Activated gamma-delta T cell (primary cell): ENCODE measurements around the gene SPATA16.
A peak's percentile ranks its signal among the peaks of the same experiment; 100 is the strongest.

ENCODE experiments used
- DNase-seq: peaks from one replicate; lab custom pipeline; 2025; lab: John Stamatoyannopoulos, UW

SPATA16 gene

GRCh38 chr3:172876297-172876696 lies 264.7 kb downstream of the SPATA16 start:
- DNase-seq = no peak

DNA sequence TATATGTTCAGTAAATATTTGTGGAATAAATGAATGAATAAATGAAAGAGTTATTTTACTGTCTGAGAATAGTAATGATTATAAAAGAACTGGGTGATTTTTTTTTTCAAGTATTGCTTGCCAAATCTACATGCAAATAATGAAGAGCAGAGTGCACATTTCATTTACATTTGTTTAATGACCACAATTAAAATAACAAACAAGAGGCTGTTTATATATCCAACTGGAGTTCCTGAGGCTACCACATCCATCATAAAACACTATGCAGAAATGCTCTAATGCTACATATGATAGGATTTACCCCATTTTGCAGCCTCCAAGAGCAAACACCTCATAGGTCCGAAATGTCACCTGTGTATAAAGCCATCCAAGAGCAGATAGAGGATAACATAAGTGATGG lies 266.0 kb downstream of the SPATA16 start:
- no peak for DNase-seq

GRCh38 chr3:172869784-172870518 lies 271.1 kb downstream of the SPATA16 start:
- no peak for DNase-seq

DNA sequence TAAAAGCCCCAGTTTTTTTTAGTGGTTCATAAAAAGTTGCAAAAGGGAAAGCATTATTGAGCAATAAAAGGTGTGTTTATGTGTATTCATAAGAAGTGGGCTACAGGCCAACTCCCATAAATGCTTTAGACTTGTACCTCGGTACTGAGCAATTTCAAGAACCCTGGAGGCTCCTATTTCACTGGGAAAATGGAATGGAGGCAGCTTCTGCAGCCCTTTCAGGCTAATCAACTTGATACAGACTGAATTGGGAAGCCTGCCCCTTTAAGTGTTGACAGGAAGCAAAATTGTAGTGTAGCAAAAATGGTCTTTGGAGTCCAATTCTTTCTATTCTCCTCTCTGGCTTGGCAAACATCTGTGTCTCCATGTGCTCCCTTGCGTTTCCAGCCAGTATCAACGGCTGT lies 271.7 kb downstream of the SPATA16 start:
- DNase-seq = no peak

- DNase-seq = no peak
These were observed 272.3 kb downstream of the SPATA16 start for GRCh38 chr3:172868582-172869200.

GRCh38 chr3:172866726-172867350 lies 274.2 kb downstream of the SPATA16 start:
- DNase-seq = peak; percentile 8

GRCh38 chr3:172859041-172859440 lies 282.0 kb downstream of the SPATA16 start:
- DNase-seq = no peak

DNA sequence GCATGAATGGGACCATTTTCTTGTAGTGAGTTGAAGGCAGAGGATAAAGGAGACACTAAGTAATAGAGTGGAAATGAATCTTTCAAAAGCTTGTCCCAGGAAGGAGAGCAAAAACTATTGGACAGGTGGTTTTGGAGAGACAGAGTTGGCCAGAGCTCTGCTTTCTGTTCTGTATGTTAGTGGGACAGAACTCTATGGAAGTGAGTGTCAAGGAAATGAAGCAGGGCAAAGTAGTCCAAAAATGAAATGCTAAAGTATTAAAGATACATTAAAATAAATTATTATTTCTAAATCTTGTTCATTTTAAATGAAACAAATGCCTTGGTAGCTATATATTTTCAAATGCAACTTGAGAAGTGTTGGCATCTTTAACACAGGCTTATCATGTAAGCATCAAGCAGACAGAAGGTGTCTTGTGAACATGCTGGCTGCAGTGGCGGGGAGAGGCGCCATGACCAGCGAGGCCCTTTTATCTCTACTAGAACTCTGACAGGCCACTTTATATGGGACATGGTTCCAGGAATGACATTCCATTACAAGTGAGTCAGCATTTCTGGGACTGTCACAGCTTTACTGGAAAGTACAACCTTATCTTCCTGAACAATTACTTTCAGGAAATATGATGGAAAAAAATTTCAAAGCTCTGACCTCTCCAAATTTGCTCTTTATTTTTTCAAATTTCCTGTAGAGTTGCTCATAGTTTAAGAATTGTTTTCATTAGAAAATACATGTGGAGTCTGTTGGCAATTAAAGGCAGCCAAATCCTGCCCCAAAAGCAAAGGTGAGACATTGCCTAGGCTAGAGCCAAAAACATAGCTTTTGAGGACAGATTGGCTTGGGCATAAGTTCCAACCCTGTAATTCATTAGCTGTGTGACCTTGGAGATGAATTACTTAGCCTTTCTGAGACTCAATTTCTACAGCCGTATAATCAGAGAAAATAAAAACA lies 284.0 kb downstream of the SPATA16 start:
- DNase-seq = no peak

DNA sequence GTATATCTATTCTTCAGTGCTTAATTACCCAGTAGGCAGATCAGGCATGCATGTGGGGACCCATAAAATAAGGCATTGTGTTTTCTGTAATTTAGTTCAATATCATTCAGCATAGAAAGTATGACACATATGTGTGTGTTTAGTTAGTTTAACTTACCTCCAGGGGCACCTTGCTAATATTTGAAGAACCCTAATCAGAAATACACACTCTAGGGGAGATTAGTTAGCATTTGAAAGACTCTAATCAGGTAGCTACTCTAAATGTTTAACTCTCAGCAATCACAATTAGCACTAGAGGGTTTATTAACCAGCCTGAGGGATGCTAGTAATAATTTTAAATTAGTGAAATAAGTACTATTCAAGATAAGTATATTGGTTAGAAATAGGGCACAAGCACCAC lies 286.0 kb downstream of the SPATA16 start:
- DNase-seq = no peak

GRCh38 chr3:172853921-172854666 lies 286.9 kb downstream of the SPATA16 start:
- no peak for DNase-seq

- DNase-seq = no peak
These were observed 288.0 kb downstream of the SPATA16 start for GRCh38 chr3:172853005-172853404.

GRCh38 chr3:172848910-172849309 lies 292.1 kb downstream of the SPATA16 start:
- no peak for DNase-seq

- DNase-seq = no peak
These were observed 293.7 kb downstream of the SPATA16 start for GRCh38 chr3:172847292-172847691.

GRCh38 chr3:172846706-172847105 lies 294.3 kb downstream of the SPATA16 start:
- no peak for DNase-seq

DNA sequence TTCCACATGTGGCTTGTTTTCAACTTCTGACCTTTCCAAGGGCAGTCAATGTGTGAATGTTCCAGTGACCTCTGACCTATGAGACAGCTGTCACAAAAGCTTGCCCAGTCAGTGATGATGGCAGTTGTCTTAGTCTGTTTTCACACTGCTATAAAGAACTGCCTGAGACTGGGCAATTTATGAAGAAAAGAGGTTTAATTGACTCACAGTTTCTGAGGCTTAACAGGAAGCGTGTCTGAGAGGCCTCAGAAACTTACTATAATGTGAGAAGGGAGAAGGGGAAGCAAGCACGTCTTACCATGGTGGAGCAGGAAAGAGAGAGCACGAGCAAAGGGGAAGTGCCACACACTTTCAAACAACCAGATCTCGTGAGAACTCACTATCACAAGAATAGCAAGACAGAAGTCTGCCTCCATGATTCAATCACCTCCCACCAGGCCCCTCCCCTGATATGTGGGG lies 294.9 kb downstream of the SPATA16 start:
- no peak for DNase-seq

GRCh38 chr3:172844428-172844827 lies 296.6 kb downstream of the SPATA16 start:
- DNase-seq = no peak

DNA sequence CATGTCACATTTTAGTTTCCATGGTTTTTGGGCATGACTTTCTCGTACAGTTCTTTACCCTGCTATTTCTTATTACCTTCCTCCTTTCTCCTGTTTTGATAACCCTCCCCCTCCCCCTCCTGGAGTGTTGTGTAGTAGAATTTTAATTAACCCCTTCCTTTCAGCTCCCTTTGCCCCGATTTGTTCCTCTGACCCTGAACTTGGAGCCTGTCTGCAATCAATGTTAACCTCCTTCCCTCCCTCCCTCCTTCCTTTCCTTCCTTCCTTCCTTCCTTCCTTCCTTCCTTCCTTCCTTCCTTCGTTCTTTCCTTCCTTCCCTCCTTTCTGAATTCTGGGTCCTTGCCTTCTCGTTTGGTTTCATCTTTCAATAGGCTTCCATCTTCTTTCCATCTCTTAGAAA lies 300.1 kb downstream of the SPATA16 start:
- DNase-seq = no peak

GRCh38 chr3:172840463-172840862 lies 300.6 kb downstream of the SPATA16 start:
- DNase-seq = no peak

DNA sequence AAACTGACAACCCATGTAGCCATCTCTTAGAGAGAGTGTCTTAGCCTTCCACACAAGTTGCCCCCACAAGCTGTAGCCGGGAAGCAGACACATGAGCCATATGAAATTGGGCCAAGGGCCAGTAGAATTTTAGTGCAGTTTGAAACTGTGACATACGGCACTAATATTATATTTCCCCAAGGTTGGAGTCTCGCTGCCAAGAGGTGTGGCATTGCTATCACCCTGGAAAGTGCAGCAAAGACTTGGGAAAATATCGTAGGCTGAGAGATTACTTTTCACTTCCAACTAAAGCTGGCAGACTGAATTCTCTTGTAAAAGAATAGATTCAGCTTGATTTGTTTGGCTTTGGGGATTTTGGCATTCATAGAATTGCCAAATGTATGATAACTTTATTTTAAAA lies 301.4 kb downstream of the SPATA16 start:
- no peak for DNase-seq
